Kidney (tissue), 14 donors: ENCODE results near the gene ZNF692. TPM values are rescaled to one million over a fixed set of nuclear protein-coding genes. Genes with fewer than 3 reads are reported as not detected.

Experiments used
- DNase-seq, 5 donors: peaks; one replicate each; pipeline ENCODE4 v3.0.0-alpha.2; 2013 to 2020
- FAIRE-seq: peaks from 2 replicates; lab custom pipeline; 2012; peaks lifted over from hg19 to GRCh38; lab: Jason Lieb, UNC
- H3K27ac ChIP-seq, 2 donors: one replicate each; pipeline ENCODE4 v1.7.0; 2013; ENCODE audit warnings: low read depth in 2 of 2, low read length in 2 of 2, inconsistent platforms in 1 of 2
- H3K27me3 ChIP-seq: one replicate; pipeline ENCODE4 v1.7.1; 2013; ENCODE audit warnings: low read length, inconsistent platforms; ENCODE audit not compliant: control insufficient read depth, insufficient read depth
- H3K36me3 ChIP-seq, 3 donors: one replicate each; pipeline versions ENCODE4 v1.7.0 to v1.7.1; 2013; ENCODE audit warnings: low read length in 3 of 3, control low read depth in 1 of 3, inconsistent platforms in 1 of 3; ENCODE audit not compliant: insufficient read depth in 3 of 3, control insufficient read depth in 2 of 3
- H3K4me1 ChIP-seq, 3 donors: one replicate each; pipeline versions ENCODE4 v1.7.0 to v1.7.1; 2013; ENCODE audit warnings: low read length in 3 of 3, inconsistent platforms in 1 of 3, low read depth in 1 of 3; ENCODE audit not compliant: control insufficient read depth in 2 of 3, insufficient read depth in 2 of 3
- H3K4me3 ChIP-seq, 3 donors: one replicate each; pipeline versions ENCODE4 v1.7.0 to v1.8.1; 2013; ENCODE audit warnings: low read length in 3 of 3, control low read depth in 1 of 3, inconsistent platforms in 1 of 3
- H3K9ac ChIP-seq, 3 donors: one replicate each; pipeline versions ENCODE4 v1.7.0 to v1.7.1; 2013; ENCODE audit warnings: low read length in 3 of 3, control low read depth in 1 of 3, inconsistent platforms in 1 of 3
- H3K9me3 ChIP-seq, 3 donors: one replicate each; pipeline versions ENCODE4 v1.7.0 to v1.7.1; 2013; ENCODE audit warnings: low read length in 3 of 3, control low read depth in 1 of 3, inconsistent platforms in 1 of 3; ENCODE audit not compliant: control insufficient read depth in 2 of 3, insufficient read depth in 1 of 3
- intact Hi-C: fragments of 100-400 bp; cut with DNase I; formaldehyde crosslinking; loops from one replicate; pipeline ENCODE4 v1.11.1; 2022
- polyA plus RNA-seq: library from polyadenylated mRNA; stranded (reverse); fragments of 350-450 nt; fragmentation: Illumina TruSeq; extraction: RNeasy Lipid Tissue Mini Kit (QIAGEN cat#74804); gene quantifications from one replicate; pipeline ENCODE4 v1.2.3, GENCODE V29; 2014; ENCODE audit warnings: low read depth, low replicate concordance; ENCODE audit not compliant: insufficient read depth
- total RNA-seq: library from RNA; stranded (reverse); fragmentation: NEBNext Ultra II Directional; extraction: Animal tissue kit (Norgen Biotek cat#: 25700); gene quantifications from one replicate; pipeline ENCODE4 v1.2.1, GENCODE V29; 2021
- TF ChIP-seq, protein P1 (sequence below): IDR thresholded peaks from 3 replicates; pipeline ENCODE4 v1.5.1; 2012; ENCODE audit warnings: mild to moderate bottlenecking, moderate library complexity, borderline replicate concordance; ENCODE audit not compliant: insufficient read depth; ENCODE audit errors: extremely low read depth
- donor health status: control.
- donor health status: control.
- donor health status: control.
- donor health status: control.
- donor health status: control.
- donor health status: DM: yes; HTN: yes; CAD: no.
- donor health status: Normal renal cell carcinoma (clear cell type).

ZNF692 gene
- total and polyA plus RNA-seq, 2 donors from 2014 or later = 29.6 to 34.4 TPM

DNA sequence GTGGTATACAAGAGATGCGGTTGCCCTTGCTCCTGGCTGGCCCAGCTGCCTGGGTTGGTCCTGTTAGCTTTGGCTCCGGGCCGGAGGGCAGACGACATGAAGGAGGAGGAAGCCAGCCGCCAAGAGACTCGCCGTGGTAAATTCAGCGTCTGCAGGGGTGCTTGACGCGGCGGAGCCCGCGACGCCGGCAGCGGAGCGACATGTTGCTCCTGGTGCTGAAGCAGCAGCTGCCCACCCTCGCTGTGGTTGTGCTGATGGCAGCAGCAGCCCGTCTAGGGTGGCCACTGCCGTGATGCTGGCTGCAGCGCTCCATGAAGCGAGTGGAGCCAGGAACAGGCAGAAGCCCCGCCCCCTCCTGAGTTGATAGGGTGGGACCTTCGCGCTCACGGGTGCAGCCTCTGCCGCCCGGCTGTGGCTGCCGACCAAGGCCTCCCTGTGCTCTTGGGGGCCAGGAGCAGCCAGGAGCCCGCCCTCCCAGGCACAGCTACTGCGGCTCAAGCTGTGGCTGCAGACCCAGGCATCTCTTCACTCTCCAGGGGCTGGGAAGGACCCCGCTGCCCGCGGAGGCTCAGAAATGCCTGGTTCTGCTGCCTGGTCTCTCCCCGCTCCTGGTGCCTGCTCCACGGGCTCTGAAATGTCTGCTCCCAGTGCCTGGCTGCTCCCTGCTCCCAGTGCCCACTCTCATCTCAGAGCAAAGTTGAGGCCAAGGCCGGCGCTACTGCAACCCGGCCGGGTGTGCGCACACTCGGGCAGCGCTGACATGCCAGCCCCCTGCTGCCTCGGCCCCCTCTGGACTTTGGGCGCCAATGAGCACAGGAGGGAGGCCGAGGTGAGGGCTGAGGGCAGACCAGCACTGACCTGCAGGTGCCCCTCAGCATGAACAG, 4.4 kb upstream of the ZNF692 start:
- Histone ChIP-seq H3K27me3 (no peaks in the 10 kb centered on the region), H3K27ac (peak overlapping the region in 1 of 2 donors; percentile 7), H3K36me3 (no peaks in the 10 kb centered on the region), H3K4me3 (peak overlapping the region; percentile 51 to 76 (median 75)), H3K4me1 (peaks cover 0 to 18% (median 4%) of the 10 kb centered on the region in 3 donors), H3K9ac (peak overlapping the region in 2 of 3 donors; percentile 45 to 70), H3K9me3 (no peaks in the 10 kb centered on the region)
- TF ChIP-seq, protein P1, sequence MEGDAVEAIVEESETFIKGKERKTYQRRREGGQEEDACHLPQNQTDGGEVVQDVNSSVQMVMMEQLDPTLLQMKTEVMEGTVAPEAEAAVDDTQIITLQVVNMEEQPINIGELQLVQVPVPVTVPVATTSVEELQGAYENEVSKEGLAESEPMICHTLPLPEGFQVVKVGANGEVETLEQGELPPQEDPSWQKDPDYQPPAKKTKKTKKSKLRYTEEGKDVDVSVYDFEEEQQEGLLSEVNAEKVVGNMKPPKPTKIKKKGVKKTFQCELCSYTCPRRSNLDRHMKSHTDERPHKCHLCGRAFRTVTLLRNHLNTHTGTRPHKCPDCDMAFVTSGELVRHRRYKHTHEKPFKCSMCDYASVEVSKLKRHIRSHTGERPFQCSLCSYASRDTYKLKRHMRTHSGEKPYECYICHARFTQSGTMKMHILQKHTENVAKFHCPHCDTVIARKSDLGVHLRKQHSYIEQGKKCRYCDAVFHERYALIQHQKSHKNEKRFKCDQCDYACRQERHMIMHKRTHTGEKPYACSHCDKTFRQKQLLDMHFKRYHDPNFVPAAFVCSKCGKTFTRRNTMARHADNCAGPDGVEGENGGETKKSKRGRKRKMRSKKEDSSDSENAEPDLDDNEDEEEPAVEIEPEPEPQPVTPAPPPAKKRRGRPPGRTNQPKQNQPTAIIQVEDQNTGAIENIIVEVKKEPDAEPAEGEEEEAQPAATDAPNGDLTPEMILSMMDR = no peak
- DNase-seq (peak; percentile 91 to 95 (median 94)), FAIRE-seq (no peak)
- intact Hi-C loops = no loop called here

- no peaks in the 10 kb centered on the region for H3K27me3 ChIP-seq
- intact Hi-C loops = no loop called here
- DNase-seq (no peak), FAIRE-seq (no peak)
- TF ChIP-seq, protein P1 = no peak
- peak overlapping the region in 2 of 3 donors; percentile 75 to 76 for H3K4me3 ChIP-seq
- H3K9me3 ChIP-seq = no peaks in the 10 kb centered on the region
- H3K36me3 ChIP-seq = no peaks in the 10 kb centered on the region
- H3K4me1 ChIP-seq = peaks cover 0 to 24% (median 4%) of the 10 kb centered on the region in 3 donors
- H3K9ac ChIP-seq = peak overlapping the region in 2 of 3 donors; percentile 45 to 70
- no peak overlapping the region for H3K27ac ChIP-seq
Measured at GRCh38 chr1:248862695-248862997, 3.8 kb upstream of the ZNF692 start.

DNA sequence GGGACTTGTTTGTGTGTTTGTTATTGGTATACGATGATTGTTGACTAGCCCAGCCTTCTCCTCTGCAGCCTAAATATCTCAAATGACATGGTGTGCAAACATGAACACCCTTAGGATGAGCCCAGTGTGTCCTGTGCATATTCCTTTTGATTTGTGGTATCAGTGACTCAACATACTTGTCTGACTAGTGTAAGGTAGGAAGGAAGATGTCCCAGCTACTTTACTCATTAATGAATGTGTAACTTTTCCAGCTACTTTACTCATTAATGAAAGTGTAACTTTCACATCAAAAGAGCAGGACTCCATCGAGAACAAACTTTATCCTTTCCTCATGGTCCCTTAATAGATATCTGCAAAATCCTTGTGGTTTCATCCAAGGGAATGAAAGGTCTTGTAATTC, 2.7 kb upstream of the ZNF692 start:
- Histone ChIP-seq H3K4me1 (peaks cover 0 to 27% (median 4%) of the 10 kb centered on the region in 3 donors), H3K27ac (no peak overlapping the region), H3K9ac (no peak overlapping the region), H3K27me3 (no peaks in the 10 kb centered on the region), H3K4me3 (no peak overlapping the region), H3K36me3 (no peaks in the 10 kb centered on the region), H3K9me3 (no peaks in the 10 kb centered on the region)
- no peak for DNase-seq
- intact Hi-C loops = no loop called here
- TF ChIP-seq, protein P1 = no peak
- no peak for FAIRE-seq
